ENCODE measurements around the gene LHFPL3.

LHFPL3 gene

DNA sequence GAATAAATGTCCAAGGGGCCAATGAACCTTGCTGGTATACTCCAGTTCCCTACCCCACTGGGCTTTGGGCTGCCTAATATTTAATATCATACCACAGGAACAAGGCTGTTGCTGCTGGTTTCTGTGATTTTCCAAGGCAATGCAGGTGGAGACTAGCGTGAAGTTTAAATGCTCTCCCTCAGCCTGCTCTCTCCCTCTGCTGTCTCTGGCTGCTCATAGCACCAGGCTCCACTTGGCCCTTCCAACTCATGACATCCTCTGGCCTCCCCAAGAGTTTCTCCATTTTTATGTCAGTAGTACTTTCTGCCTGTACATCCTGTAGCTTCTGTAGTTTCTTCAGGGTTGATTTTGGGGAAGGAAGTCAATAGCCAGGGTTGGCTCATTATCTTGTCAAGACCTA, 103.5 kb downstream of the LHFPL3 start:
- TF ChIP-seq EZH2 (optimal IDR thresholded peaks at IDR 0.05; ENCODE audit: low read depth, low read length) (no peak), EZH2phosphoT487 (IDR thresholded peaks at IDR 0.05; ENCODE audit: low read length) (no peak), CTCF (IDR thresholded peaks at IDR 0.05; ENCODE audit: low read length) (no peak)
- Histone ChIP-seq H3K27ac (ENCODE audit: low read length) (no peak overlapping the region), H2AFZ (ENCODE audit: low read length) (no peak overlapping the region), H3K79me2 (ENCODE audit: low read length) (no peaks in the 10 kb centered on the region), H3F3A (ENCODE audit: insufficient read depth, low read length) (no peaks in the 10 kb centered on the region), H3K36me3 (replicated peaks; ENCODE audit: insufficient read depth, low read length) (no peaks in the 10 kb centered on the region), H3K27me3 (replicated peaks; ENCODE audit: insufficient read depth, low read length) (no peaks in the 10 kb centered on the region), H4K20me1 (ENCODE audit: insufficient read depth, low read length) (no peaks in the 10 kb centered on the region), H3K9ac (ENCODE audit: low read length) (no peak overlapping the region), H3K9me3 (replicated peaks; ENCODE audit: insufficient read depth, low read length) (no peaks in the 10 kb centered on the region), H3K9me2 (replicated peaks; ENCODE audit: insufficient read depth, low read length) (no peaks in the 10 kb centered on the region), H3K4me1 (ENCODE audit: low read length) (no peaks in the 10 kb centered on the region), H3K4me2 (ENCODE audit: low read depth, low read length) (no peak overlapping the region), H3K4me3 (ENCODE audit: low read length) (no peak overlapping the region)
- DNase-seq, result no peak

- Histone ChIP-seq H3K9me3 (replicated peaks; ENCODE audit: insufficient read depth, low read length) (no peaks in the 10 kb centered on the region), H3K27ac (ENCODE audit: low read length) (no peak overlapping the region), H3K9ac (ENCODE audit: low read length) (no peak overlapping the region), H4K20me1 (ENCODE audit: insufficient read depth, low read length) (no peaks in the 10 kb centered on the region), H3K4me2 (ENCODE audit: low read depth, low read length) (no peak overlapping the region), H3K4me1 (ENCODE audit: low read length) (no peaks in the 10 kb centered on the region), H3K4me3 (ENCODE audit: low read length) (no peak overlapping the region), H3K36me3 (replicated peaks; ENCODE audit: insufficient read depth, low read length) (no peaks in the 10 kb centered on the region), H2AFZ (ENCODE audit: low read length) (no peak overlapping the region), H3K79me2 (ENCODE audit: low read length) (no peaks in the 10 kb centered on the region), H3F3A (ENCODE audit: insufficient read depth, low read length) (no peaks in the 10 kb centered on the region), H3K27me3 (replicated peaks; ENCODE audit: insufficient read depth, low read length) (no peaks in the 10 kb centered on the region), H3K9me2 (replicated peaks; ENCODE audit: insufficient read depth, low read length) (no peaks in the 10 kb centered on the region)
- no peak for TF ChIP-seq CTCF (IDR thresholded peaks at IDR 0.05; ENCODE audit: low read length)
- no peak for TF ChIP-seq EZH2 (optimal IDR thresholded peaks at IDR 0.05; ENCODE audit: low read depth, low read length)
- TF ChIP-seq EZH2phosphoT487 (IDR thresholded peaks at IDR 0.05; ENCODE audit: low read length), result no peak
- DNase-seq, result no peak
Observed at GRCh38 chr7:104434129-104434528, 105.7 kb downstream of the LHFPL3 start.

- Histone ChIP-seq H3K4me2 (ENCODE audit: low read depth, low read length) (no peak overlapping the region), H3K4me3 (ENCODE audit: low read length) (no peak overlapping the region), H3K4me1 (ENCODE audit: low read length) (no peaks in the 10 kb centered on the region), H3K27me3 (replicated peaks; ENCODE audit: insufficient read depth, low read length) (no peaks in the 10 kb centered on the region), H3K79me2 (ENCODE audit: low read length) (no peaks in the 10 kb centered on the region), H3K27ac (ENCODE audit: low read length) (no peak overlapping the region), H3K9ac (ENCODE audit: low read length) (no peak overlapping the region), H3K9me2 (replicated peaks; ENCODE audit: insufficient read depth, low read length) (no peaks in the 10 kb centered on the region), H3K36me3 (replicated peaks; ENCODE audit: insufficient read depth, low read length) (no peaks in the 10 kb centered on the region), H3F3A (ENCODE audit: insufficient read depth, low read length) (no peaks in the 10 kb centered on the region), H2AFZ (ENCODE audit: low read length) (no peak overlapping the region), H4K20me1 (ENCODE audit: insufficient read depth, low read length) (no peaks in the 10 kb centered on the region), H3K9me3 (replicated peaks; ENCODE audit: insufficient read depth, low read length) (no peaks in the 10 kb centered on the region)
- TF ChIP-seq EZH2phosphoT487 (IDR thresholded peaks at IDR 0.05; ENCODE audit: low read length) (no peak), EZH2 (optimal IDR thresholded peaks at IDR 0.05; ENCODE audit: low read depth, low read length) (no peak), CTCF (IDR thresholded peaks at IDR 0.05; ENCODE audit: low read length) (no peak)
- DNase-seq, result no peak
Observed at GRCh38 chr7:104442481-104442880, 114.1 kb downstream of the LHFPL3 start.
